Subcutaneous abdominal adipose tissue (tissue), 5 donors: ENCODE measurements around the gene CIT.

ENCODE experiments used
- H3K27ac ChIP-seq: one replicate; pipeline ENCODE4 v1.7.0; 2013; ENCODE audit warnings: low read depth, mild to moderate bottlenecking, inconsistent platforms, low read length, moderate library complexity
- H3K27me3 ChIP-seq, 5 donors: one replicate each; pipeline ENCODE4 v1.7.0; 2013; ENCODE audit warnings: low read length in 5 of 5, inconsistent platforms in 1 of 5; ENCODE audit not compliant: control insufficient read depth in 5 of 5, insufficient read depth in 4 of 5
- H3K36me3 ChIP-seq, 5 donors: one replicate each; pipeline ENCODE4 v1.7.0; 2013; ENCODE audit warnings: low read length in 5 of 5; ENCODE audit not compliant: control insufficient read depth in 5 of 5, insufficient read depth in 5 of 5
- H3K4me1 ChIP-seq, 5 donors: one replicate each; pipeline ENCODE4 v1.7.0; 2013; ENCODE audit warnings: low read length in 5 of 5, mild to moderate bottlenecking in 3 of 5, moderate library complexity in 1 of 5; ENCODE audit not compliant: control insufficient read depth in 5 of 5, insufficient read depth in 5 of 5
- H3K4me3 ChIP-seq, 5 donors: one replicate each; pipeline ENCODE4 v1.7.0; 2013; ENCODE audit warnings: low read length in 5 of 5, low read depth in 1 of 5
- H3K9ac ChIP-seq, 5 donors: one replicate each; pipeline ENCODE4 v1.7.0; 2013; ENCODE audit warnings: low read length in 5 of 5, mild to moderate bottlenecking in 4 of 5, moderate library complexity in 3 of 5
- H3K9me3 ChIP-seq, 5 donors: one replicate each; pipeline ENCODE4 v1.7.0; 2013; ENCODE audit warnings: low read length in 5 of 5; ENCODE audit not compliant: control insufficient read depth in 5 of 5
- donor health status: healthy.
- donor health status: healthy.
- donor health status: healthy.
- donor health status: healthy.
- donor health status: healthy.

The CIT gene

GRCh38 chr12:119786539-119786938 lies 90.6 kb downstream of the CIT start:
- H3K4me3 ChIP-seq, result no peak overlapping the region
- H3K4me1 ChIP-seq, result no peaks in the 10 kb centered on the region
- H3K9me3 ChIP-seq, result peaks cover 0 to 5% (median 4%) of the 10 kb centered on the region in 5 donors
- no peaks in the 10 kb centered on the region for H3K36me3 ChIP-seq
- H3K9ac ChIP-seq, result no peak overlapping the region
- no peak overlapping the region for H3K27ac ChIP-seq
- H3K27me3 ChIP-seq, result no peaks in the 10 kb centered on the region

DNA sequence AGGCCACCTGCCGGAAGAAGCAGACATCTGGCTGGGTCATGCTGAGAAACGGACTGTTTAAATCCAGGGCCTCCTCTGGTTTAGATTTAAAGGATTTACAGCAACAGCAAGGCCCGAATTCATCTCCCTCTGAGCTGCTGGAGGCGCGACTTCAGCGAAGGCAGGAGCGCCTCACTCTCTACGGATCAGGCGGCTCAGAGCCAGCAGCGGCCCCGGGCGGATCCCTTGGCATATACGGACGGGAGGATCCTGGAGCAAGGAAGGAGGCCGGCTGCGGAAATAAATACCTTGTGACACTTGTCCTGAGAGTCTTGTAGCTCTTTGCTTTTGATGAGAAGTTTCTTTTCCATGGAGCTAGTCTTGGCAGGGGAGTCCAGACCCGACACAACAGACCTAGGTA lies 92.4 kb downstream of the CIT start:
- H3K4me1 ChIP-seq, result peaks cover 0 to 2% (median 0%) of the 10 kb centered on the region in 5 donors
- H3K4me3 ChIP-seq, result no peak overlapping the region
- H3K36me3 ChIP-seq, result no peaks in the 10 kb centered on the region
- H3K9ac ChIP-seq, result no peak overlapping the region
- peaks cover 0 to 5% (median 4%) of the 10 kb centered on the region in 5 donors for H3K9me3 ChIP-seq
- no peak overlapping the region for H3K27ac ChIP-seq
- no peaks in the 10 kb centered on the region for H3K27me3 ChIP-seq

GRCh38 chr12:119783787-119784186 lies 93.3 kb downstream of the CIT start:
- H3K9ac ChIP-seq, result no peak overlapping the region
- H3K27ac ChIP-seq, result no peak overlapping the region
- H3K36me3 ChIP-seq, result no peaks in the 10 kb centered on the region
- no peaks in the 10 kb centered on the region for H3K27me3 ChIP-seq
- peaks cover 0 to 2% (median 0%) of the 10 kb centered on the region in 5 donors for H3K4me1 ChIP-seq
- H3K4me3 ChIP-seq, result no peak overlapping the region
- peaks cover 0 to 5% (median 4%) of the 10 kb centered on the region in 5 donors for H3K9me3 ChIP-seq

DNA sequence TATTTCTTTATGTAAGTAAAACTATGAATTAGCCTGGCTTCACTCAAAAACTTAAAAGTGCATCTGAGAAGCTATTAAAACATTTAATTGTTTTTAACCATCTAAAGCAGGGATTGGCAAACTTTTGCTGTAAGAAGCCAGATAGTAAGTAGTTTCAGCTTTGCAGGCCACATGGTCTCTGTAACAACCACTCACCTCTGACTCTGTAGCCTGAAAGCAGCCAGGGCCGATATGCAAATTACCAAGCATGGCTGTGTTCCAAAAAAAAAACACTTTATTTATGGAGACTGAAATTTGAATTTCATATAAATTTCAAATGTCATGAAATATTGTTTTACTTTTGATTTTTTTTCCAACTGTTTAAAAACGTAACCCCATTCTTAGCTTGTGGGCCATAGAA lies 95.3 kb downstream of the CIT start:
- H3K36me3 ChIP-seq, result no peaks in the 10 kb centered on the region
- no peak overlapping the region for H3K4me3 ChIP-seq
- peaks cover 0 to 5% (median 4%) of the 10 kb centered on the region in 5 donors for H3K9me3 ChIP-seq
- H3K27ac ChIP-seq, result no peak overlapping the region
- no peaks in the 10 kb centered on the region for H3K27me3 ChIP-seq
- no peak overlapping the region for H3K9ac ChIP-seq
- H3K4me1 ChIP-seq, result peaks cover 0 to 2% (median 0%) of the 10 kb centered on the region in 5 donors

GRCh38 chr12:119780786-119781434 lies 96.2 kb downstream of the CIT start:
- Histone ChIP-seq H3K36me3 (no peaks in the 10 kb centered on the region), H3K4me3 (no peak overlapping the region), H3K27me3 (no peaks in the 10 kb centered on the region), H3K4me1 (peaks cover 0 to 2% (median 0%) of the 10 kb centered on the region in 5 donors), H3K9ac (peak overlapping the region in 1 of 5 donors; percentile 25), H3K27ac (no peak overlapping the region), H3K9me3 (peaks cover 0 to 5% (median 4%) of the 10 kb centered on the region in 5 donors)

GRCh38 chr12:119775246-119775895 lies 101.7 kb downstream of the CIT start:
- no peak overlapping the region for H3K27ac ChIP-seq
- H3K36me3 ChIP-seq, result no peaks in the 10 kb centered on the region
- H3K9me3 ChIP-seq, result no peaks in the 10 kb centered on the region
- no peak overlapping the region for H3K9ac ChIP-seq
- H3K4me1 ChIP-seq, result no peaks in the 10 kb centered on the region
- H3K27me3 ChIP-seq, result no peaks in the 10 kb centered on the region
- no peak overlapping the region for H3K4me3 ChIP-seq

DNA sequence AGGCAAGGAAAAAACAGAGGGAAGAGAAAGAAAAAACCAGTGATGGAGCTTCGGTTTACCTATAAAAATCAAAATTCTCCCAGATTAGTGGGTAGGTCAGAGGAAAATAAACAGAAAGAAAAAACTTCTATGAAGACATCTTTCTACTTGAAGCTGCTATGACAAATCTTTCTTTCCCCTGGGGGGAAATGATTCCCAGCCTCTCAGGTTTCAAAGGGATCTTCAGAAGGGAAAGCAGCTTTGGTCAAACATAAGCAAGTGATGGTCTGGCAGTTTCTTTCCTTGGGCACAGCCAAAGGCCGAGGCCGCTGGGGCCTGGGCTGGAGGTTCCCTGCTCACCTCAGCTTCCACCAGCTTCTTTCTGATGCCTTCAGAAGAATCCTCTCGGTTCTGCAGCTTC lies 104.7 kb downstream of the CIT start:
- H3K4me1 ChIP-seq, result no peaks in the 10 kb centered on the region
- H3K9me3 ChIP-seq, result no peaks in the 10 kb centered on the region
- no peaks in the 10 kb centered on the region for H3K27me3 ChIP-seq
- H3K4me3 ChIP-seq, result no peak overlapping the region
- no peak overlapping the region for H3K27ac ChIP-seq
- no peak overlapping the region for H3K9ac ChIP-seq
- no peaks in the 10 kb centered on the region for H3K36me3 ChIP-seq

DNA sequence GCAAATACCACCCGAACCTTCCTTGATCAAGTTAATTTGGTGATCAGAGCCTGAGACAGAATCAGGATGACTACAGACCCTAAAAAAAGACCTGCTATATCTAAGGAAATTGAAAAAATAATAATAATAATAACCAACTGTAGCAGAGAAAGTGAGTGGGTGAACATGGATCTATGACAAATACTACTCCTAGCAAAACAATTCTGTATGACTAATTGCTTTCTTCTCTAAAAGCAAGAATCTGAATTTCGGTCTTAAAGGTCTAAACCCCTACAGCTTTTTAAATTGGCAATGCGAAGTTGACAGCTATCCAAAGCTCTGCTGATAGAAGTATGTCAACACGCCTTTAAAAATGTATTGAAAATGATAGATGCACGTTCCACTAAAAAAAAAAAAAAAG lies 107.0 kb downstream of the CIT start:
- Histone ChIP-seq H3K27me3 (no peaks in the 10 kb centered on the region), H3K36me3 (no peaks in the 10 kb centered on the region), H3K27ac (no peak overlapping the region), H3K4me1 (no peaks in the 10 kb centered on the region), H3K9ac (no peak overlapping the region), H3K4me3 (no peak overlapping the region), H3K9me3 (no peaks in the 10 kb centered on the region)

GRCh38 chr12:119762619-119763018 lies 114.5 kb downstream of the CIT start:
- no peak overlapping the region for H3K9ac ChIP-seq
- no peaks in the 10 kb centered on the region for H3K27me3 ChIP-seq
- H3K4me1 ChIP-seq, result no peaks in the 10 kb centered on the region
- H3K36me3 ChIP-seq, result no peaks in the 10 kb centered on the region
- H3K27ac ChIP-seq, result no peak overlapping the region
- H3K9me3 ChIP-seq, result no peaks in the 10 kb centered on the region
- H3K4me3 ChIP-seq, result no peak overlapping the region

- Histone ChIP-seq H3K9me3 (no peaks in the 10 kb centered on the region), H3K27me3 (no peaks in the 10 kb centered on the region), H3K27ac (no peak overlapping the region), H3K9ac (no peak overlapping the region), H3K4me1 (no peaks in the 10 kb centered on the region), H3K36me3 (no peaks in the 10 kb centered on the region), H3K4me3 (no peak overlapping the region)
Measured at GRCh38 chr12:119758722-119759121, 118.4 kb downstream of the CIT start.
